Thyroid gland (tissue), 4 donors: ENCODE data around the gene C10orf88. TPM values are rescaled to one million over a fixed set of nuclear protein-coding genes. Genes with fewer than 3 reads are reported as not detected.

Source experiments
- DNase-seq, 2 donors: peaks; one replicate each; pipeline ENCODE4 v3.0.0-alpha.2; 2019
- H3K27ac ChIP-seq, 3 donors: fragments of 200-600 bp; sonication (generic); 1 replicate in 2 of 3; 2 replicates in 1 of 3; pipeline ENCODE4 v1.5.1; 2016 to 2019; ENCODE audit warnings: mild to moderate bottlenecking in 1 of 3, moderate library complexity in 1 of 3
- H3K27me3 ChIP-seq: fragments of 200-600 bp; sonication (generic); one replicate; pipeline ENCODE4 v1.5.1; 2019
- H3K36me3 ChIP-seq, 2 donors: fragments of 200-600 bp; sonication (generic); one replicate each; pipeline ENCODE4 v1.5.1; 2016 to 2019
- H3K4me1 ChIP-seq, 2 donors: fragments of 200-600 bp; sonication (generic); one replicate each; pipeline ENCODE4 v1.5.1; 2017 to 2019
- H3K4me3 ChIP-seq, 3 donors: fragments of 200-600 bp; sonication (generic); replicated peaks in 1 of 3; 1 replicate in 2 of 3; 2 replicates in 1 of 3; pipeline ENCODE4 v1.5.1; 2016; ENCODE audit warnings: mild to moderate bottlenecking in 1 of 3
- H3K9me3 ChIP-seq: fragments of 200-600 bp; sonication (generic); one replicate; pipeline ENCODE4 v1.5.1; 2017
- CTCF ChIP-seq, 6 experiments: fragments of 200-600 bp in 3 of 6; fragments of 450-650 bp in 3 of 6; sonication (generic) in 3 of 6; IDR thresholded peaks; one replicate each; pipeline ENCODE4 v1.5.1; 2016 to 2019; ENCODE audit warnings: antibody characterized with exemption in 6 of 6, mild to moderate bottlenecking in 2 of 6, inconsistent platforms in 1 of 6, moderate library complexity in 1 of 6
- POLR2A ChIP-seq, 2 donors: fragments of 450-650 bp; IDR thresholded peaks; one replicate each; pipeline ENCODE4 v1.6.1; 2017; ENCODE audit warnings: antibody characterized with exemption in 2 of 2, mild to moderate bottlenecking in 2 of 2, moderate library complexity in 1 of 2
- WGBS, 2 donors: methylation state at CpG; one replicate each; pipeline ENCODE4 v1.1.5; 2017; 5-methylcytosine and 5-hydroxymethylcytosine counted together
- intact Hi-C: fragments of 100-400 bp; cut with DNase I; formaldehyde crosslinking; loops from one replicate; pipeline ENCODE4 v1.15.1; 2023
- total RNA-seq, 4 donors: library from RNA; depleted of rRNA; stranded (reverse); fragments of >200 nt; gene quantifications; one replicate each; pipeline ENCODE4 v1.2.3, GENCODE V29; 2016

The C10orf88 gene
- total RNA-seq, 4 donors from 2014 or later: 4.7 to 10.4 (median 7.1) TPM

- no peak for DNase-seq
- Histone ChIP-seq H3K27ac (no peak overlapping the region), H3K27me3 (no peaks in the 10 kb centered on the region), H3K36me3 (peaks cover 16 to 19% of the 10 kb centered on the region in 2 donors), H3K4me3 (no peak overlapping the region), H3K9me3 (no peaks in the 10 kb centered on the region), H3K4me1 (peaks cover 0 to 5% of the 10 kb centered on the region in 2 donors)
- TF ChIP-seq CTCF (IDR thresholded peaks at IDR 0.05) (no peak), POLR2A (IDR thresholded peaks at IDR 0.05) (no peak)
- WGBS, 2 donors: 92 to 95% methylated on average over 6 of the region's 6 CpGs
- intact Hi-C loops: no loop called here
These were observed 44.4 kb upstream of the C10orf88 start for GRCh38 chr10:122998360-122998917.

- no peaks in the 10 kb centered on the region for H3K27me3 ChIP-seq
- no peak for DNase-seq
- intact Hi-C loops: no loop called here
- peaks cover 0 to 5% of the 10 kb centered on the region in 2 donors for H3K4me1 ChIP-seq
- H3K4me3 ChIP-seq: no peak overlapping the region
- 84 to 88% methylated on average over 3 of the region's 3 CpGs for WGBS, 2 donors
- no peaks in the 10 kb centered on the region for H3K9me3 ChIP-seq
- no peak for TF ChIP-seq CTCF (IDR thresholded peaks at IDR 0.05)
- no peak overlapping the region for H3K27ac ChIP-seq
- H3K36me3 ChIP-seq: peaks cover 19 to 20% of the 10 kb centered on the region in 2 donors
These were observed 43.8 kb upstream of the C10orf88 start for GRCh38 chr10:122997864-122998263.

DNA sequence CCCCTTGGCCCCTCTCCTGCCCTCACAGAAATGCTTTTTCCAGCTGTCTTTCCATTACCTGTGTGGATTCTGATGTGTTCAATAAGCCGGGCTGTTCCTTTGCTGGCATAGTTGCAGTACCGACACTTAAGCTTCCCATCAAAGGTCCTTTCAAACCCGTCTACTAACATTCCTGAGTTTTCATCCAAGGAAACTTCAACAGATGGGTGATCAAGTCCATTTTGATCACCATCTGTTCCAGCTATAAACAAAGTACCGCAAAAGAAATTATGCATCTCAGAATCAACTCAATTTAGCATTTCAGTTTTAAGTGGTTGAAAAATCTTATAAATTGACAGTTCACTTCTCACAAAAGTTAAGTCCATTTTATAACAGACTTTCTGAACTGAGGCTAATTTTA is 41.9 kb upstream of the C10orf88 start:
- 93% methylated on average over 4 of the region's 4 CpGs for WGBS, 2 donors
- Histone ChIP-seq H3K27ac (no peak overlapping the region), H3K4me3 (no peak overlapping the region), H3K9me3 (no peaks in the 10 kb centered on the region), H3K36me3 (peaks cover 19 to 20% of the 10 kb centered on the region in 2 donors), H3K4me1 (peaks cover 0 to 5% of the 10 kb centered on the region in 2 donors), H3K27me3 (no peaks in the 10 kb centered on the region)
- DNase-seq: no peak
- intact Hi-C loops: no loop called here
- TF ChIP-seq CTCF (IDR thresholded peaks at IDR 0.05): no peak
- TF ChIP-seq POLR2A (IDR thresholded peaks at IDR 0.05): no peak

DNA sequence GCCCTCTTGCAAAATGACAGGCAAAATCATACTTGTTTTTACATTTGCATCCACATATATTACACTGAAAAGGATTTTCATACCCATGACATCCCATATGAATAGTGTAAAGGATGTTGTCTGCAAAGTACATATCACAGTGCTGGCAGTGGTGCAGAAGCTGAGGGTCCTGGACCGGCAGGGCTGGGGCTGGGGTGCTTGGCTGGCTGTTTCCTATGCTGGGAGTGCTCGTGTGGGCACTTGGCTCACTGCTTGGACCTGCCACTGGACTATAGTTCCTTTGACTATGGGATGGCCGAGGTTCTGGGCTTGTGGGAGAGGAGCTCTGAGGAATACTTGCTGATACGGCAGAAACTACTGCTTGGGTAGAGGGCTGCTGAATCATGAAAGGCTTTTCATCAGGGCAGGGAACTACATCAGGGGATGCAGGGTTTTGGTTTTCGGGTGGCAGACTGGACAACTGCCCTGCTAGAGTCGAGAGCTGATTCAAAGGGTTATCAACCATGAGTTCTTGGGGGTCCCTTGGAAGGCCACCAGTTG is 39.8 kb upstream of the C10orf88 start:
- Histone ChIP-seq H3K27ac (no peak overlapping the region), H3K4me1 (no peaks in the 10 kb centered on the region), H3K36me3 (peaks cover 19 to 20% of the 10 kb centered on the region in 2 donors), H3K27me3 (no peaks in the 10 kb centered on the region), H3K9me3 (no peaks in the 10 kb centered on the region), H3K4me3 (no peak overlapping the region)
- TF ChIP-seq POLR2A (IDR thresholded peaks at IDR 0.05) (no peak), CTCF (IDR thresholded peaks at IDR 0.05) (no peak)
- intact Hi-C loops: no loop called here
- WGBS, 2 donors: 93 to 97% methylated on average over 6 of the region's 6 CpGs
- no peak for DNase-seq

- Histone ChIP-seq H3K27me3 (no peaks in the 10 kb centered on the region), H3K27ac (no peak overlapping the region), H3K36me3 (peaks cover 19 to 20% of the 10 kb centered on the region in 2 donors), H3K9me3 (no peaks in the 10 kb centered on the region), H3K4me1 (no peaks in the 10 kb centered on the region), H3K4me3 (no peak overlapping the region)
- TF ChIP-seq POLR2A (IDR thresholded peaks at IDR 0.05) (no peak), CTCF (IDR thresholded peaks at IDR 0.05) (no peak)
- no peak for DNase-seq
- intact Hi-C loops: no loop called here
- WGBS, 2 donors: 92% methylated on average over 1 of the region's 1 CpG
These were observed 38.1 kb upstream of the C10orf88 start for GRCh38 chr10:122992031-122992585.
